B cell (primary cell): Measurements from ENCODE around the gene KRTAP29-1. TPM values are rescaled to one million over a fixed set of nuclear protein-coding genes. Genes with fewer than 3 reads are reported as not detected.

Experiments used
- ATAC-seq: fragments of 200-7000 bp; cut with Tn5 transposase; one replicate; pipeline ENCODE4 v1.10.0; 2021; ENCODE audit warnings: low read depth, mild to moderate bottlenecking, moderate number of reproducible peaks, moderate library complexity
- CTCF ChIA-PET: fragments of 350-600 bp; sonication (Branson Sonifier 250); formaldehyde crosslinking; loops from one replicate; lab custom pipeline; 2021; ENCODE audit warnings: antibody characterized with exemption, inconsistent platforms; lab: Charles Lee
- POLR2A ChIA-PET: fragments of 350-600 bp; sonication (Branson Sonifier 250); formaldehyde crosslinking; loops from one replicate; lab custom pipeline; 2021; ENCODE audit warnings: antibody characterized with exemption; lab: Charles Lee
- DNase-seq: peaks from one replicate; pipeline ENCODE4 v3.0.0; 2013
- H2AFZ ChIP-seq: 2 replicates; pipeline ENCODE4 v1.6.1; 2012; ENCODE audit warnings: mild to moderate bottlenecking, low read depth, low read length; ENCODE audit not compliant: insufficient read depth, poor library complexity, severe bottlenecking
- H3K27ac ChIP-seq, 2 donors: 1 replicate in 1 of 2; 2 replicates in 1 of 2; pipeline ENCODE4 v1.5.1; 2012 to 2013; ENCODE audit warnings: low read length in 2 of 2, mild to moderate bottlenecking in 2 of 2, moderate library complexity in 1 of 2
- H3K27me3 ChIP-seq, 4 experiments: fragments of 200-600 bp in 1 of 4; sonication (generic) in 1 of 4; replicated peaks in 1 of 4; 1 replicate in 2 of 4; 2 replicates in 2 of 4; pipeline versions ENCODE4 v1.6.1 to v1.7.0; 2013 to 2016; ENCODE audit warnings: low read length in 3 of 4, mild to moderate bottlenecking in 2 of 4, mixed read lengths in 1 of 4, moderate library complexity in 1 of 4; ENCODE audit not compliant: insufficient read depth in 4 of 4, control insufficient read depth in 3 of 4; ENCODE audit errors: control extremely low read depth in 1 of 4
- H3K36me3 ChIP-seq, 2 experiments: replicated peaks in 1 of 2; 1 replicate in 1 of 2; 2 replicates in 1 of 2; pipeline versions ENCODE4 v1.6.1 to v1.7.1; 2013; ENCODE audit warnings: low read length in 1 of 2; ENCODE audit not compliant: insufficient read depth in 2 of 2, control insufficient read depth in 1 of 2; ENCODE audit errors: control extremely low read depth in 1 of 2, extremely low read depth in 1 of 2
- H3K4me1 ChIP-seq, 2 donors: fragments of 200-600 bp in 1 of 2; sonication (generic) in 1 of 2; 1 replicate in 1 of 2; 2 replicates in 1 of 2; pipeline versions ENCODE4 v1.5.1 to v1.6.1; 2013 to 2017; ENCODE audit warnings: low read length in 2 of 2; ENCODE audit not compliant: control insufficient read depth in 2 of 2, insufficient read depth in 2 of 2
- H3K4me2 ChIP-seq: replicated peaks from 2 replicates; pipeline ENCODE3; 2012; ENCODE audit warnings: mild to moderate bottlenecking, low read depth, low read length; ENCODE audit not compliant: poor library complexity, severe bottlenecking
- H3K4me3 ChIP-seq, 5 experiments: fragments of 200-600 bp in 1 of 5; sonication (generic) in 1 of 5; 1 replicate in 3 of 5; 2 replicates in 2 of 5; pipeline versions ENCODE4 v1.5.1 to v1.7.0; 2011 to 2016; ENCODE audit warnings: low read length in 4 of 5, mild to moderate bottlenecking in 4 of 5, low read depth in 2 of 5, control low read depth in 1 of 5, moderate library complexity in 1 of 5; ENCODE audit not compliant: insufficient read depth in 1 of 5; ENCODE audit errors: control extremely low read depth in 1 of 5, extremely low read depth in 1 of 5
- H3K79me2 ChIP-seq: fragments of 200-600 bp; sonication (generic); one replicate; pipeline ENCODE4 v1.6.0; 2016; ENCODE audit warnings: low read length; ENCODE audit not compliant: control insufficient read depth, insufficient read depth
- H3K9ac ChIP-seq: fragments of 200-600 bp; sonication (generic); 2 replicates; pipeline ENCODE4 v1.6.1; 2017; ENCODE audit warnings: mild to moderate bottlenecking, low read length, moderate library complexity
- H3K9me3 ChIP-seq, 3 donors: one replicate each; pipeline versions ENCODE4 v1.6.1 to v1.7.1; 2013; ENCODE audit warnings: low read length in 2 of 3; ENCODE audit not compliant: control insufficient read depth in 2 of 3, insufficient read depth in 1 of 3; ENCODE audit errors: control extremely low read depth in 1 of 3
- H4K20me1 ChIP-seq: 2 replicates; pipeline ENCODE4 v1.6.0; 2012; ENCODE audit warnings: mild to moderate bottlenecking, low read length; ENCODE audit not compliant: insufficient read depth, control insufficient read depth, poor library complexity, severe bottlenecking
- H3K27ac Mint-ChIP-seq: one replicate; pipeline ENCODE4 v1.8.0; 2021; ENCODE audit warnings: mixed read lengths
- H3K27me3 Mint-ChIP-seq: one replicate; pipeline ENCODE4 v1.8.0; 2021; ENCODE audit warnings: mixed read lengths
- H3K4me1 Mint-ChIP-seq: one replicate; pipeline ENCODE4 v1.8.0; 2021; ENCODE audit warnings: mixed read lengths
- H3K4me3 Mint-ChIP-seq: one replicate; pipeline ENCODE4 v1.8.0; 2021; ENCODE audit warnings: mixed read lengths
- H3K9me3 Mint-ChIP-seq: one replicate; pipeline ENCODE4 v1.8.0; 2022; ENCODE audit warnings: mixed read lengths; ENCODE audit not compliant: insufficient read depth
- CTCF ChIP-seq: fragments of 200-600 bp; IDR thresholded peaks from one replicate; pipeline ENCODE4 v1.8.0; 2022; ENCODE audit warnings: antibody characterized with exemption, mild to moderate bottlenecking
- EZH2 ChIP-seq: IDR thresholded peaks from 2 replicates; pipeline ENCODE4 v1.6.1; 2012; ENCODE audit warnings: borderline replicate concordance, low read depth, mild to moderate bottlenecking, moderate library complexity, low read length; ENCODE audit not compliant: insufficient read depth, poor library complexity, severe bottlenecking
- WGBS: methylation state at CpG from one replicate; pipeline ENCODE4 v1.1.5; 2013; ENCODE audit warnings: missing lambda C conversion rate; ENCODE audit not compliant: insufficient coverage; 5-methylcytosine and 5-hydroxymethylcytosine counted together
- intact Hi-C: fragments of 100-400 bp; cut with micrococcal nuclease; formaldehyde crosslinking; loops from one replicate; pipeline ENCODE4 v1.10.0; 2022
- polyA plus RNA-seq: library from polyadenylated mRNA; depleted of rRNA; stranded (reverse); fragments of >200 nt; gene quantifications from 2 replicates; pipeline ENCODE4 v1.2.3, GENCODE V29; 2012
- total RNA-seq, 2 donors: library from RNA; stranded (reverse); fragments of 120-200 nt in 1 of 2; gene quantifications; 1 replicate in 1 of 2; 2 replicates in 1 of 2; pipeline versions ENCODE4 v1.2.3 to v1.2.4, GENCODE V29; 2013 to 2022

Gene KRTAP29-1
- total and polyA plus RNA-seq, 2 donors (not counting 1 experiment from before 2014, with no cell fraction given): 0.43 TPM; not detected in 1

- no peak overlapping the region for H3K4me3 ChIP-seq
- no peak overlapping the region for H3K27ac ChIP-seq
- Mint-ChIP-seq H3K27me3 (no peaks in the 10 kb centered on the region), H3K9me3 (peaks cover 6% of the 10 kb centered on the region), H3K27ac (no peak overlapping the region), H3K4me1 (peaks cover 3% of the 10 kb centered on the region), H3K4me3 (no peak overlapping the region)
- peaks cover 0 to 3% (median 0%) of the 10 kb centered on the region in 4 experiments for H3K27me3 ChIP-seq
- H3K4me2 ChIP-seq: no peak overlapping the region
- H3K9me3 ChIP-seq: peaks cover 3 to 10% (median 3%) of the 10 kb centered on the region in 3 donors
- H3K4me1 ChIP-seq: peaks cover 0 to 4% of the 10 kb centered on the region in 2 donors
- intact Hi-C loops: loop anchor here (1.0 to 10.0 kb wide), 4 partner anchors 14 to 700 kb away; no protein-coding TSS in a partner anchor
- H3K36me3 ChIP-seq: no peaks in the 10 kb centered on the region
- WGBS: 0% methylated on average over 2 of the region's 5 CpGs
- ATAC-seq (peak; percentile 64), DNase-seq (peak; percentile 71)
- no peaks in the 10 kb centered on the region for H3K79me2 ChIP-seq
- no peak overlapping the region for H3K9ac ChIP-seq
- H4K20me1 ChIP-seq: no peaks in the 10 kb centered on the region
- no peak overlapping the region for H2AFZ ChIP-seq
- TF ChIP-seq CTCF: peak; percentile 84
- no peak for TF ChIP-seq EZH2
- POLR2A ChIA-PET: no interaction called here
- CTCF ChIA-PET: interaction anchor here (0.7 to 3.6 kb wide), 33 partner anchors 8 to 707 kb away, joined by 3 to 24 read pairs (median 4); partner anchors contain the start of genes KRT39 and KRTAP16-1
Measured at GRCh38 chr17:41322094-41322902, 19.6 kb upstream of the KRTAP29-1 start.

GRCh38 chr17:41318231-41318630 lies 15.6 kb upstream of the KRTAP29-1 start:
- DNase-seq (no peak), ATAC-seq (no peak)
- Histone ChIP-seq H3K9ac (no peak overlapping the region), H3K4me1 (peaks cover 0 to 4% of the 10 kb centered on the region in 2 donors), H3K27me3 (peaks cover 0 to 3% (median 0%) of the 10 kb centered on the region in 4 experiments), H3K9me3 (peaks cover 3 to 10% (median 3%) of the 10 kb centered on the region in 3 donors), H3K36me3 (no peaks in the 10 kb centered on the region), H3K79me2 (no peaks in the 10 kb centered on the region), H2AFZ (no peak overlapping the region), H4K20me1 (no peaks in the 10 kb centered on the region), H3K27ac (no peak overlapping the region), H3K4me3 (no peak overlapping the region), H3K4me2 (no peak overlapping the region)
- peaks cover 16% of the 10 kb centered on the region for H3K27me3 Mint-ChIP-seq
- no peak for TF ChIP-seq CTCF
- TF ChIP-seq EZH2: no peak
- CTCF ChIA-PET: no interaction called here
- no peak overlapping the region for H3K4me3 Mint-ChIP-seq
- H3K27ac Mint-ChIP-seq: no peak overlapping the region
- 40% methylated on average over 2 of the region's 2 CpGs for WGBS
- POLR2A ChIA-PET: no interaction called here
- peaks cover 6% of the 10 kb centered on the region for H3K9me3 Mint-ChIP-seq
- H3K4me1 Mint-ChIP-seq: peaks cover 3% of the 10 kb centered on the region
- intact Hi-C loops: no loop called here
